HG03520 (cell line): ENCODE data around the gene RBFA.
A peak's percentile ranks its signal among the peaks of the same experiment; 100 is the strongest.
"Not testable (repeated sequence)": the region's sequence is repeated elsewhere in the genome, so short reads cannot be mapped to it uniquely, and the experiment has no call there.

Experiments used
- ATAC-seq: cut with Tn5 transposase; IDR thresholded peaks from one replicate; pipeline ENCODE4 v1.9.1; 2021; ENCODE audit warnings: mild to moderate bottlenecking, moderate library complexity; ENCODE audit not compliant: unreplicated experiment

RBFA gene

GRCh38 chr18:80027719-80028118 is 6.5 kb upstream of the RBFA start:
- not testable (repeated sequence) for ATAC-seq

GRCh38 chr18:80029690-80030089 is 4.5 kb upstream of the RBFA start:
- ATAC-seq, result no peak

GRCh38 chr18:80033181-80034067 is 810 bp upstream of the RBFA start:
- peak; percentile 47 for ATAC-seq

- no peak for ATAC-seq
Measured at GRCh38 chr18:80034852-80035406, 695 bp downstream of the RBFA start.

- ATAC-seq, result no peak
Measured at GRCh38 chr18:80035997-80036396, 1.8 kb downstream of the RBFA start.

- ATAC-seq, result no peak
Measured at GRCh38 chr18:80037300-80037699, 3.1 kb downstream of the RBFA start.

- ATAC-seq, result no peak
Measured at GRCh38 chr18:80037869-80038630, 3.8 kb downstream of the RBFA start.

GRCh38 chr18:80040515-80040914 is 6.3 kb downstream of the RBFA start:
- no peak for ATAC-seq

GRCh38 chr18:80041424-80041823 is 7.2 kb downstream of the RBFA start:
- ATAC-seq, result no peak

- no peak for ATAC-seq
Measured at GRCh38 chr18:80042785-80043184, 8.6 kb downstream of the RBFA start.

GRCh38 chr18:80044072-80044471 is 9.8 kb downstream of the RBFA start:
- ATAC-seq, result no peak

- ATAC-seq, result no peak
Measured at GRCh38 chr18:80046011-80046410, 11.8 kb downstream of the RBFA start.

- ATAC-seq, result no peak
Measured at GRCh38 chr18:80046431-80046830, 12.2 kb downstream of the RBFA start.

GRCh38 chr18:80046961-80047541 is 12.8 kb downstream of the RBFA start:
- no peak for ATAC-seq

GRCh38 chr18:80050797-80051196 is 16.6 kb downstream of the RBFA start:
- no peak for ATAC-seq

- no peak for ATAC-seq
Measured at GRCh38 chr18:80056095-80056494, 21.9 kb downstream of the RBFA start.

GRCh38 chr18:80059945-80060344 is 25.7 kb downstream of the RBFA start:
- no peak for ATAC-seq

- ATAC-seq, result no peak
Measured at GRCh38 chr18:80065705-80066104, 31.5 kb downstream of the RBFA start.

GRCh38 chr18:80067321-80067720 is 33.1 kb downstream of the RBFA start:
- no peak for ATAC-seq

GRCh38 chr18:80067897-80068296 is 33.7 kb downstream of the RBFA start:
- no peak for ATAC-seq

GRCh38 chr18:80068571-80069272 is 34.5 kb downstream of the RBFA start:
- no peak for ATAC-seq
